GM19238 (cell line): ENCODE measurements around the gene ERBB4.
"Not testable (repeated sequence)": the region's sequence is repeated elsewhere in the genome, so short reads cannot be mapped to it uniquely, and the experiment has no call there.

Experiments
- DNase-seq: peaks from one replicate; pipeline ENCODE4 v3.0.0; 2011; ENCODE audit warnings: low spot score; ENCODE audit not compliant: insufficient read length

Gene ERBB4

DNA sequence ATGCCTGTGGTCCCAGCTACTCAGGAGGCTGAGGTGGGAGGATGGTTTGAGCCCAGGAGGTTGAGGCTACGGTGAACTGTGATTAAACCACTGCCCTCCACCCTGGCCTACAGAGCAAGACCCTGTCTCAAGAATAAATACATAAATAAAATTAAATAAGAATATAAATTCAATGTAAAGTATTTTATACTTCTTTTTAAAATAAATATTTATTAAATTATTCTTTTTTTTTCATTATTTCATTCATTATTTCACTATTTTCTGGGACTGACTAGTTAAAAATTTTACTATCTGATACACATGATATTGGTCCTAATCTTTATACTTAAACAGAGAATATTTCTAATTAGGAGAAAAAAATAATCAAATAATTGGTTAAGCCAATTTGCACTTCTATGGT lies 917.6 kb downstream of the ERBB4 start:
- no peak for DNase-seq

- no peak for DNase-seq
Measured at GRCh38 chr2:211617803-211618202, 920.8 kb downstream of the ERBB4 start.

DNA sequence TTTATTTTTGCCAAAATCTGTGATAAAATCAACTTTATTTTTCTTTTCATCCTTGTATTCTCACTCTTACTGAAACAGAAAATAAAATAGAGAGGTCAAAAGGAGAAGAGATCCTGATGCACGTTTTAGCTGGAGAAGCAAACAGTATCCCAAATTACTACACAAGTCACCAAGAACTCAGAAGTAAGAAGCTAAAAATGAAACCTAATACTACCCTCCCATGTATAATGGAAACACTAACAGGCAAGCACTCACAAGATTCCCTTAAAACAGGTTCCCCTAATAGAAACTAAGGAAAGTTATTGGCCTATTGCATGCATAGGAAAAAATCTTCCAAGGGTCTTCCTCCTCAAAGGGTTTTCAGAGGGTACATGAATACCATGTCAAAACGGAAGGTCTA lies 927.0 kb downstream of the ERBB4 start:
- DNase-seq, result no peak

DNA sequence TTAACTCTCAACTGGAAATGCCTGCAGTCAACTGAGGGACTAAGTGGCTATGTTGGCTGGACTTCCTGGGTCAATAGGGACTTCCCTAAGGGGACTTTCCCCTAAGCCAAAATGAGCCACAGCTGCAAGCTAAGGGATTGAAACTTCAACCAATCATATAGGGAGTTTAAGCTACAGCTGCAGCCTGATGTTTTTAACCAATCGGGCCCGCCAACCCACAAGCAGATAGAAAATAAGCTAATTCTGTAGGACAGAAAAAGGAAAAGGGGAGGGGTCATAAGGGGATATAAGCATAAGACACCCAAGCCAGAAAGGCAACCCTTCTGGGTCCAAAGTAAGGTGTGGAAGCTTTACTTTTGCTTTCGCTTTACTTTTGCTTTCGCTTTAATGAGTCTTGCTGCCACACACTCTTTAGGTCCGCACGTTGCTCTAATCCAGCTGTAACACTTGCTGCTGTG lies 927.5 kb downstream of the ERBB4 start:
- no peak for DNase-seq

GRCh38 chr2:211609127-211609526 lies 929.5 kb downstream of the ERBB4 start:
- DNase-seq, result no peak

DNA sequence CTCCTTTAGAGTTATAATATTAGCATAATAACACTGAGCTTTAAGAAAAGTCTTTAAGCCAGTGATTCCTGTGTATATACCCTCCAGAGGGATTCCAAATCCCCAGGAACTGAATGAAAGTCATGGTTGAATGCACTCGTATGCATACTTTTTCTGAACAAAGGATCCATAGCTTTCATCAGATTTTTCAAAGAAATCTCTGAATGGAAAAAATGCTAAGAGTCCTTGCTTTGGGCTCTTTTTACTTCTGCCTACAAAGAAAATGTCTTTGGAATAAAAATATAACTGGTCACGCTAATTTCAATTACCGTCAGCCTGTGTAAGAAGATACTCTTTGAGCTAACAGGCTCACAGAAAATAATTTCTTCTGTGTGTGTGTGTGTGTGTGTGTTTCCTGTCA lies 939.5 kb downstream of the ERBB4 start:
- no peak for DNase-seq

GRCh38 chr2:211598238-211598637 lies 940.4 kb downstream of the ERBB4 start:
- no peak for DNase-seq

GRCh38 chr2:211592006-211592405 lies 946.6 kb downstream of the ERBB4 start:
- DNase-seq, result not testable (repeated sequence)

- DNase-seq, result no peak
Measured at GRCh38 chr2:211591426-211591825, 947.2 kb downstream of the ERBB4 start.

DNA sequence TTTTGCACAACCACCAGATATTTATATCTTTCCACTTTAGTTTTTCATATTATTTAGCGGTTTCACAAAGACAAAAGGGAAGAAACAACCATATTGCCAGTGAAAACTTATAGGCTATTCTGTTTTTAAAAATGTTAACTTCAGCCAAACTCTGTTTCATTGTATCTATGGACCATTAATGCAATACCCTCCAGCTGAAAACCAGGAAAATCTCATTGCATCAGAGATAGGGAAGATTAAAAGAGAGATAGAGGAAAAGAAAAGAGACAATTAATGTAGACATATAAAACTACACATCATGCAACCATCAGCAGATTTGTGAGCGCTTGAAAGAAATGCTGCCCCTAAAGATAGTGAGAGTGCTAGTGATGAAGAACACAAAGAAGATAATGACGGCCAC lies 970.2 kb downstream of the ERBB4 start:
- no peak for DNase-seq

- DNase-seq, result no peak
Measured at GRCh38 chr2:211564441-211564840, 974.2 kb downstream of the ERBB4 start.

DNA sequence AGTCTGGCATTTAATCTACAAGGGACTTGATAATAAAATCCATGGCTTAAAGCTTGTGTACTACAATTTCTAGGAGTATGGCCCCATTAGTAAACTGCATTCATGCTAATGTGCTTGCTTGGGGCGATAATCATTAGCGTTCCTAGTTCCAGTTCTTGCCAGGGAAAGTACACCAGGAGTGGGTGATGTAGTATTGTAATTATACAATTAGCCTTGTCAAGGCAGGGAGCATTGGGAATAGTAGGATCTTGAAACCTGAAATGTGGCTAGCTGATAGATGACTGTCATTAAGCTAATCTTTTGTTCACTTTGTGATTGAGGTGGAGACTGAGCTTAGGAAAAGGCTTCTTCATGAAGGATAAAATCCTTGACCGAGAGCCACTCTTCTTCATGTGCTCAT lies 993.0 kb downstream of the ERBB4 start:
- DNase-seq, result no peak

- no peak for DNase-seq
Measured at GRCh38 chr2:211534632-211535031, 1004.0 kb downstream of the ERBB4 start.

DNA sequence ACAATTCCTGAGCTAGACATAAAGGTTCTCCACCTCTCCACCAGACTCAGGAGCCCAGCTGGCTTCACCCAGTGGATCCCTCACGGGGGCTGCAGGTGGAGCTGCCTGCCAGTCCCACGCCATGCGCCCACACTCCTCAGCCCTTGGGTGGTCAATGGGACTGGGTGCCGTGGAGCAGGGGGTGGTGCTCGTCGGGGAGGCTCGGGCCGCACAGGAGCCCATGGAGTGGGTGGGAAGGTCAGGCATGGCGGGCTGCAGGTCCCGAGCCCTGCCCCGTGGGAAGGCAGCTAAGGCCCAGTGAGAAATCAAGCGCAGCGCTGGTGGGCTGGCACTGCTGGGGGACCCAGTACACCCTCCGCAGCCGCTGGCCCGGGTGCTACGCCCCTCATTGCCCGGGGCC lies 1014.4 kb downstream of the ERBB4 start:
- not testable (repeated sequence) for DNase-seq

DNA sequence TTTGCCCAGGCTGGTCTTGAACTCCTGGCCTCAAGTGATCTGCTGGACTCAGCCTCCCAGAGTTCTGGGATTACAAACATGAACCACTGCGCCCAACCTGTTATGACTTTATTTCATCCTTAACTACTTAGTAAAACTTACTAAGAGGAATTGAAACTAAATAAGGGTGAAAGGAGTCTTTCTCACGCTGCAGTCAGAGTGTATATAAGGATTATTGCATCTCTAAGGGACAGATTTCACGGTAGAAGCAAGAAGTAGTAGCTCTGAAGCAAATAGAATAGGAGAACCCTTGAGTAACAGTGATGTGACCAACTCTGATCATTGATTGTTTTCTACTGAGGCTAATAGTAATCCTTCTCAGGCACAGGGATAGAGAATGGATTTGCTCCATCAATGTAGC lies 1022.1 kb downstream of the ERBB4 start:
- no peak for DNase-seq

GRCh38 chr2:211514049-211514448 lies 1024.6 kb downstream of the ERBB4 start:
- DNase-seq, result no peak

- DNase-seq, result no peak
Measured at GRCh38 chr2:211513446-211513845, 1025.2 kb downstream of the ERBB4 start.

DNA sequence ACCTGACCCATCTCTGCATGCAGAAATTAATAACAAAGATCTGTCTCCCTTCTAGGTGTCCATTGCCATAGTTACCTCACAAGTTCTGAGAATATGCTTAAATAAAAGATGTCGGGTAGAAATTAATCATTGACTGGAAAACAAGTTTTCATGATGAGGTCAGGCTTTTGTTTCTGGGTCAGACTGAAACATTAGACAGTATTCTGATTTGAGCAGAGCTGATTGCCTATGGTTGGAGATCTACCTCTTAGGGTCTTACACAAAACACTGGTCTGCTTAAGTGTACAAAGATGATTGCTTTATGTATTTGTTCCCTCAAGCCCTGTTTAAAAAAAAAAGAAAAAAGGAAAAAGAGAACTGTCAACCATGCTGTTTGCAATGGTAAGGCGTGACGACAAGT lies 1025.8 kb downstream of the ERBB4 start:
- no peak for DNase-seq

- no peak for DNase-seq
Measured at GRCh38 chr2:211503856-211504255, 1034.7 kb downstream of the ERBB4 start.

DNA sequence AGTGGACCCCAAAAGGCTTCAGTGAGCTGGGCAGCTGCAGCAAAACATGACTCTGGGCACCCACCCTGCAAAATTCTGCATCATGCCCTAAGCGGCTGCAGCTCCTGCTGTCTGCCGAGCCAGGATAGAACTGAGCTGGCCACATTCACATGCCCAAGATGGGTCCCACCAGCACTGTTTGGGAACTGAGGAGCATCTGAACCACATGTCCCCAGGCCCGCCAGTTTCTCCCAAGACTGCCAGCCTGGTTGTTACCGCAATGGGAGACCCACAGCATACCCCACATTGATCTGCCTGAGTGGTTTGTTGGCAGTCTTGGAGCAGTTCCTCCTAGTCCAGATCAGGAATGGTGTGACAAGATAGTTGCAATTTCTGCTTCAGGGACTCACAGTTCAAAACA lies 1035.4 kb downstream of the ERBB4 start:
- no peak for DNase-seq

- DNase-seq, result no peak
Measured at GRCh38 chr2:211498551-211499205, 1039.9 kb downstream of the ERBB4 start.

DNA sequence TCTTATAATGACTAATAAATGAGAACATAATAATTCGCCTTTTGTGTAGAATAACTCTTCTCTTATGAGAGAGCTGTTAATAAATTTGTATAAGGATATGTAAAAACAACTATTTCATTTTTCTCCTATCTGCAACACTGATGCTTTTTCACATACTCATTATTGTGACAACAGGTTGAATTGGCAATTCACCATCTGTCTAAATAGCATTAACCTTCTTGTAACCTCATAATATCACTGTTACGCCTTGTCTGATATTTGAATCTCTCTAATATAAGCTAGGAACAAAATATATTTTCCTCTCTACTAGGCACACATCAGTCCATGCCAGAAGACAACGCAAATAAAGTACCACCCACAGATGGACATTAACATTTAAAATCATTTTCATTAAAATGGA lies 1043.3 kb downstream of the ERBB4 start:
- DNase-seq, result no peak

DNA sequence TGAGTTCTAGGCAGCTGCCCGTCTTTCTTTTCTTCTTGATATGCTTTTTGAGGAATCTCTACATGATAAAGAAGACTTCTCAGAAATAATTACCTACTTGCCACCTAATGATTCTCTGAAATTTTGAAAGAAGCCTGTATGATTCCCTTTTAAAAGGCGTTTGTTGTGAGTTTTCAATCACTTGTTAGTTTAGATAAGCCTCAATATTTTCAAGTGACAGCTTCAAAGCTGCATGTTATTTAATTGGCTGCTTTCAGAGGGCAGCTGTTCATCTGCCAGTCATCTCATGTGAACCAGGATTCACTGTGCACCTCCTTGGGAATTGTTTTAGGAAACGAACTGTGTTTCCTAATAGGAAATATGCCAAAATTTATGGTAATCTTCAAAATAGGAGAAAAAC lies 1044.1 kb downstream of the ERBB4 start:
- DNase-seq, result no peak

DNA sequence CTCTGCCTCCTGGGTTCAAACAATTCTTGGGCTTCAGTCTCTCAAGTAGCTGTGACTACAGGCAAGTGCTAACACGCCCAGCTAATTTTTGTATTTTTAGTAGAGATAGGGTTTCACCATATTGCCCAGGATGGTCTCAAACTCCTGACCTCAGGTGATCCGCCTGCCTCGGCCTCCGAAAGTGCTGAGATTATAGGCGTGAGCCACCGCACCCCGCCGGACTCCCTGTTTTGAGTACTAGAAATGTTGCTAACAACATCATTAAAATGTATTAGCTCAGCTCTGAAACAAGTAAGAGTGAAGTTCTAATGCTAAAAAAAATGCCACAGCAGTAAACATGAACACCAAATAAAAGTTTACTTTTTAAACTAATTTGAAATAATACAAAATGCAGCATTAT lies 1044.5 kb downstream of the ERBB4 start:
- DNase-seq, result no peak
